Mammary epithelial cell (primary cell): ENCODE data around the gene TCF3.
"Not testable (repeated sequence)": the region's sequence is repeated elsewhere in the genome, so short reads cannot be mapped to it uniquely, and the experiment has no call there.

Experiments used
- CTCF ChIP-seq, 2 donors: IDR thresholded peaks in 1 of 2; conservative IDR thresholded peaks in 1 of 2; 2 replicates each; pipeline ENCODE4 v1.5.1; 2011 to 2012; ENCODE audit warnings: inconsistent platforms in 2 of 2, low read length in 2 of 2, mild to moderate bottlenecking in 2 of 2, control low read depth in 1 of 2, low read depth in 1 of 2; ENCODE audit not compliant: insufficient read depth in 1 of 2; ENCODE audit errors: extremely low read depth in 1 of 2
- EZH2 ChIP-seq: IDR thresholded peaks from 2 replicates; pipeline ENCODE4 v1.6.1; 2012; ENCODE audit warnings: low read length, inconsistent platforms, borderline replicate concordance

DNA sequence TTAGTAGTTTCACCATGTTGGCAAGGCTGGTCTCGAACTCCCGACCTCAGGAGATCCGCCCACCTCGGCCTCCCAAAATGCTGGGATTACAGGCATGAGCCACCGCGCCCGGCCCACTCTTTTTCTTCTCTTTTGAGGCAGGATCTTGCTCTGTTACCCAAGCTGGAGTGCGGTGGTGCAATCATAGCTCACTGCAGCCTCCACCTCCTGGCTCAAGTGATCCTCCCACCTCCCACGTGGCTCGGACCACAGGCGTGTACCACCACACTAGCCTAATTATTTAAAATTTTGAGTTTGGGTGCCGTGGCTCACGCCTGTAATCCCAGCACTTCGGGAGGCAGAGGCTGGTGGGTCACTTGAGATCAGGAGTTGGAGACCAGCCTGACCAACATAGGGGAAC is 18.3 kb upstream of the TCF3 start:
- not testable (repeated sequence) for TF ChIP-seq CTCF (conservative IDR thresholded peaks at IDR 0.05 in 1 of 2, IDR thresholded peaks at IDR 0.05 in 1 of 2; ENCODE audit: extremely low read depth in 1 of 2, insufficient read depth in 1 of 2, low read depth in 1 of 2, low read length in 2 of 2); EZH2
